K562 (cell line): ENCODE data around the gene CARMIL3. TPM values are rescaled to one million over a fixed set of nuclear protein-coding genes. Genes with fewer than 3 reads are reported as not detected.

Experiments used
- ATAC-seq: fragments of 200-7000 bp; cut with Tn5 transposase; 3 replicates; pipeline ENCODE4 v1.9.1; 2020; ENCODE audit warnings: moderate library complexity
- BruUV-seq: library from RNA; stranded (reverse); fragments of 400-500 nt; replicated peaks from 2 replicates; lab custom pipeline; 2021; lab: Mats Ljungman, UMichigan
- CTCF ChIA-PET: fragments of 300-600 bp; formaldehyde crosslinking; extraction: SDS; loops from one replicate; lab custom pipeline; 2021; ENCODE audit warnings: low intra/inter-chr PET ratio; lab: Yijun Ruan, JAX
- POLR2A ChIA-PET: fragments of 300-600, 350-650 bp; sonication (Branson Sonifier 250); formaldehyde crosslinking; extraction: SDS; loops from one replicate; lab custom pipeline; 2021; ENCODE audit warnings: antibody characterized with exemption, inconsistent platforms; lab: Yijun Ruan, JAX
- DNase-seq, 4 experiments: peaks; one replicate each; pipeline versions ENCODE4 v3.0.0 to v3.0.0-alpha.2; 2011 to 2018; ENCODE audit warnings: low spot score in 3 of 4, mixed read lengths in 3 of 4; ENCODE audit errors: extremely low read depth in 1 of 4
- FAIRE-seq: peaks from 2 replicates; lab custom pipeline; 2011; peaks lifted over from hg19 to GRCh38; lab: Jason Lieb, UNC
- H2AFZ ChIP-seq: 2 replicates; pipeline ENCODE4 v1.6.0; 2011; ENCODE audit warnings: low read depth, low read length, control low read depth, inconsistent platforms
- H3K27ac ChIP-seq: fragments of 200-600 bp; 3 replicates; pipeline ENCODE4 v1.8.0; 2011; ENCODE audit warnings: low read depth, mild to moderate bottlenecking, control low read depth, inconsistent platforms, low read length, moderate library complexity, mixed read lengths; ENCODE audit errors: extremely low read depth
- H3K27me3 ChIP-seq, 2 experiments: fragments of 300-600 bp in 1 of 2; 2 replicates in 1 of 2; 3 replicates in 1 of 2; pipeline versions ENCODE4 v1.6.0 to v1.8.0; 2011; ENCODE audit warnings: inconsistent platforms in 2 of 2, low read length in 2 of 2, mild to moderate bottlenecking in 1 of 2, mixed read lengths in 1 of 2, moderate library complexity in 1 of 2; ENCODE audit not compliant: control insufficient read depth in 2 of 2, insufficient read depth in 2 of 2
- H3K36me3 ChIP-seq: fragments of 300-600 bp; 3 replicates; pipeline ENCODE4 v1.8.0; 2011; ENCODE audit warnings: mild to moderate bottlenecking, low read length, inconsistent platforms; ENCODE audit not compliant: control insufficient read depth, insufficient read depth
- H3K4me1 ChIP-seq, 2 experiments: fragments of 200-600 bp in 1 of 2; replicated peaks in 1 of 2; 2 replicates in 1 of 2; 3 replicates in 1 of 2; pipeline versions ENCODE4 v1.5.1 to v1.8.0; 2011; ENCODE audit warnings: inconsistent platforms in 2 of 2, low read length in 2 of 2, mild to moderate bottlenecking in 1 of 2, mixed read lengths in 1 of 2, moderate library complexity in 1 of 2; ENCODE audit not compliant: control insufficient read depth in 2 of 2, insufficient read depth in 2 of 2
- H3K4me2 ChIP-seq: 2 replicates; pipeline ENCODE4 v1.6.1; 2011; ENCODE audit warnings: low read length, control low read depth, inconsistent platforms, mixed read lengths; ENCODE audit not compliant: insufficient read depth
- H3K4me3 ChIP-seq: fragments of 200-600 bp; sonication (generic), shearing (Covaris generic); 2 replicates; pipeline ENCODE4 v1.5.1; 2016; ENCODE audit warnings: control low read depth, inconsistent platforms
- H3K79me2 ChIP-seq: fragments of 200-600 bp; 3 replicates; pipeline ENCODE4 v1.8.0; 2011; ENCODE audit warnings: low read length, inconsistent platforms; ENCODE audit not compliant: control insufficient read depth, insufficient read depth
- H3K9ac ChIP-seq, 2 experiments: 2 replicates each; pipeline versions ENCODE4 v1.6.0 to v1.6.1; 2011; ENCODE audit warnings: low read depth in 2 of 2, low read length in 2 of 2, control low read depth in 1 of 2, inconsistent platforms in 1 of 2, mild to moderate bottlenecking in 1 of 2, mixed read lengths in 1 of 2; ENCODE audit not compliant: insufficient read depth in 1 of 2
- H3K9me1 ChIP-seq: one replicate; pipeline ENCODE4 v1.6.0; 2011; ENCODE audit warnings: inconsistent platforms, mild to moderate bottlenecking, low read length, moderate library complexity; ENCODE audit not compliant: control insufficient read depth, insufficient read depth
- H3K9me3 ChIP-seq: replicated peaks from 2 replicates; pipeline ENCODE4 v1.5.1; 2011; ENCODE audit warnings: low read depth, low read length, inconsistent platforms; ENCODE audit not compliant: control insufficient read depth, insufficient read depth
- H4K20me1 ChIP-seq: replicated peaks from 2 replicates; pipeline ENCODE4 v1.6.1; 2011; ENCODE audit warnings: low read length, inconsistent platforms, mixed read lengths; ENCODE audit not compliant: control insufficient read depth, insufficient read depth
- BACH1 ChIP-seq: fragments of 200-800 bp; sonication (Bioruptor generic); IDR thresholded peaks from 2 replicates; pipeline ENCODE4 v1.6.1; 2016; ENCODE audit warnings: missing genetic modification characterization, missing compliant biosample characterization
- DNMT1 ChIP-seq: fragments of 450-650 bp; IDR thresholded peaks from 2 replicates; pipeline ENCODE4 v1.6.1; 2016; ENCODE audit warnings: antibody characterized with exemption, mild to moderate bottlenecking
- HDAC2 ChIP-seq: fragments of 450-650 bp; IDR thresholded peaks from 2 replicates; pipeline ENCODE4 v1.6.1; 2016; ENCODE audit warnings: mild to moderate bottlenecking
- ZFX ChIP-seq: sonication (generic); formaldehyde crosslinking; IDR thresholded peaks from 2 replicates; pipeline ENCODE4 v1.8.0; 2022; ENCODE audit warnings: mild to moderate bottlenecking, missing genetic modification reagents, moderate library complexity
- ZNF311 ChIP-seq: fragments of 250-450 bp; sonication (Bioruptor Pico); IDR thresholded peaks from 2 replicates; pipeline ENCODE4 v1.4.0; 2020; ENCODE audit warnings: mild to moderate bottlenecking, moderate library complexity
- WGBS: fragments of 100-300 bp; shearing (Covaris generic); methylation state at CpG from one replicate; pipeline ENCODE4 v1.1.6; 2016; ENCODE audit warnings: low coverage, mixed read lengths; ENCODE audit not compliant: insufficient coverage; ENCODE audit errors: missing lambda C conversion rate; 5-methylcytosine and 5-hydroxymethylcytosine counted together
- in situ Hi-C: fragments of 300-500 bp; cut with MboI; formaldehyde crosslinking; loops from 4 replicates; pipeline ENCODE4 v1.15.0; 2018; ENCODE audit warnings: inconsistent platforms, mixed read lengths
- intact Hi-C: fragments of 100-400 bp; cut with micrococcal nuclease; formaldehyde crosslinking; loops from 2 replicates; pipeline ENCODE4 v1.14.2; 2022
- polyA plus RNA-seq, 8 experiments: library from polyadenylated mRNA; depleted of rRNA in 4 of 8; stranded (reverse) in 5 of 8; unstranded in 3 of 8; fragments of >200 nt; fragmentation: Nextera tagmentation in 2 of 8; fragmentation: Illumina TruSeq in 1 of 8; extraction: Ambion mirVana in 2 of 8; extraction: Trizol in 1 of 8; gene quantifications; 2 replicates each; pipeline versions ENCODE4 v1.2.1 to v1.2.3, GENCODE V29; 2011 to 2014; ENCODE audit warnings: inconsistent platforms in 1 of 8, missing spikeins in 1 of 8
- total RNA-seq, 7 experiments: library from RNA; depleted of rRNA in 6 of 7; stranded (reverse); fragments of >200 nt in 6 of 7; fragmentation: Illumina TruSeq in 2 of 7; extraction: Trizol in 2 of 7; gene quantifications; 2 replicates each; pipeline versions ENCODE4 v1.2.1 to v1.2.3, GENCODE V29; 2011 to 2021; ENCODE audit warnings: low replicate concordance in 1 of 7
- TF ChIP-seq, protein P1 (sequence below): fragments of 450-650 bp; IDR thresholded peaks from 2 replicates; pipeline ENCODE4 v1.6.1; 2017; ENCODE audit warnings: antibody characterized with exemption, mild to moderate bottlenecking

Gene CARMIL3
- total and polyA plus RNA-seq, 9 of the 15 experiments (the other 6 are each of a cell fraction or from before 2014, with no cell fraction given) = 0.01 to 0.11 (median 0.05) TPM; not detected in 5

DNA sequence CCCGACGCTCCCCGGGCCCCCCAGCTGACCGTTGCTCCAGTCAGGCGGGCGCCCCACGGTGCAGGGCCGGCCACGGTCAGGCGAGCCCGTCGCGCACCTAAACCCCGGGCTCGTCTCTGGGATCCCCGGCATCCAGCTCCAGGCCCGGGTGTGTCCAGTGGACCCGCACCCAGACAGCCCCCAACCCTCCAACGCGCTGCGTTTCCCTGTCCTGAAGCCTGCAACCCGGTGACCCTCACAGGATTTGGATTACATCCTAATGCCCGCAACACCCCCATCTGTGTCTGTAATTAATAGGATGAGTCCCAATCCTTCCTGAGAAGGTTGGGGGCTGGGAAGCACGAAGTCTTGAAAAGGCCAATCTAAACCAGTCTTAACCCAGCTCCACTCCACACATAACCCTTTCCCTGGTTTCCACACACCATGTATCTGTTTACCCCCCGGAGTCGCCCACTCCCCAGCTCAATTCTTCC lies 30.0 kb downstream of the CARMIL3 start (continued):
- TF ChIP-seq ZFX = peak; percentile 12; the same call in 1 of the 2 replicates
- no peak for TF ChIP-seq HDAC2
- no peak for TF ChIP-seq DNMT1

DNA sequence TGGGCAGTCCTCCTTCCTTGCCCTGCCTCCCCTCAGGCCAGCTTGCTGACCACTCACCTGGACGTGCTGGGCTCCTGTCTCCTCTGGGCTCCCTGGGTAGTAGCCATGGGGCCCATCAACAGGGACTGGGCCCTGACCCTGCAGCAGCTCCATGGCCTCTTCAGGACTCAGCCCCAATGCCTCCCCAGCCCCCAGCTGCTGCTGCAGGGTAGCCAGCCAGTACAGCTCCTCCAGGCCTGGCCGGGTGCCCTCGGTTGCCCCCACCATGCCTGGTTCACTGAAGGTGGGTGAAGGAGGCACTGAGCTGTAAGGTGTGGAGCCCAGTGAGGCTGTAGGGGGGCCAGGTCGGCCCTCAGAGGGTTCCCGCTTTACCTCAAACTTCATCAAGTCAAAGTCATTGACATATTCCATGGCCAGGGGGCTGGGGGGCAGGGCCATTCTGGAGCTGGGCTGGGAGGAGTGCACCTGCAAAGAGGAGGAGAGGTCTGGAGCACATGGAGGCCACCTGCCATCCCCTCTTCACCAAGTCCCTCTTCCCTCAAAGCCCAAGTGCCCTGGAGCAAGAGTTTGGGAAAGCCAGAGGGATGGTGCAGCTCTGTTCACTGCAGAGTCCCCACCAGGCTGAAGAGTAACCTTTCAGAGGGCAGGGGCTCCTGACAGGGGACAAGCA lies 30.7 kb downstream of the CARMIL3 start:
- Histone ChIP-seq H3K9me1 (no peaks in the 10 kb centered on the region), H3K9me3 (no peaks in the 10 kb centered on the region), H4K20me1 (no peaks in the 10 kb centered on the region), H3K27me3 (no peaks in the 10 kb centered on the region), H3K79me2 (no peaks in the 10 kb centered on the region), H3K4me3 (no peak overlapping the region), H3K27ac (no peak overlapping the region), H2AFZ (peak overlapping the region; percentile 81), H3K4me1 (peaks cover 18 to 28% of the 10 kb centered on the region in 2 experiments), H3K9ac (peak overlapping the region; percentile 53 to 79; a peak in 2 of 4 replicates), H3K4me2 (no peak overlapping the region; the same call in 1 of the 2 replicates), H3K36me3 (no peaks in the 10 kb centered on the region)
- POLR2A ChIA-PET = interaction anchor here (1.1 to 5.5 kb wide), 4 partner anchors 12 to 32 kb away, joined by 4 to 40 read pairs (median 5); partner anchors contain the start of genes DCAF11, NRL and PCK2
- ATAC-seq (no peak), FAIRE-seq (no peak), DNase-seq (no peak)
- in situ Hi-C loops (no loop called here), intact Hi-C loops (no loop called here)
- 63% methylated on average over 3 of the region's 5 CpGs for WGBS
- TF ChIP-seq ZNF311 = no peak
- TF ChIP-seq, protein P1, sequence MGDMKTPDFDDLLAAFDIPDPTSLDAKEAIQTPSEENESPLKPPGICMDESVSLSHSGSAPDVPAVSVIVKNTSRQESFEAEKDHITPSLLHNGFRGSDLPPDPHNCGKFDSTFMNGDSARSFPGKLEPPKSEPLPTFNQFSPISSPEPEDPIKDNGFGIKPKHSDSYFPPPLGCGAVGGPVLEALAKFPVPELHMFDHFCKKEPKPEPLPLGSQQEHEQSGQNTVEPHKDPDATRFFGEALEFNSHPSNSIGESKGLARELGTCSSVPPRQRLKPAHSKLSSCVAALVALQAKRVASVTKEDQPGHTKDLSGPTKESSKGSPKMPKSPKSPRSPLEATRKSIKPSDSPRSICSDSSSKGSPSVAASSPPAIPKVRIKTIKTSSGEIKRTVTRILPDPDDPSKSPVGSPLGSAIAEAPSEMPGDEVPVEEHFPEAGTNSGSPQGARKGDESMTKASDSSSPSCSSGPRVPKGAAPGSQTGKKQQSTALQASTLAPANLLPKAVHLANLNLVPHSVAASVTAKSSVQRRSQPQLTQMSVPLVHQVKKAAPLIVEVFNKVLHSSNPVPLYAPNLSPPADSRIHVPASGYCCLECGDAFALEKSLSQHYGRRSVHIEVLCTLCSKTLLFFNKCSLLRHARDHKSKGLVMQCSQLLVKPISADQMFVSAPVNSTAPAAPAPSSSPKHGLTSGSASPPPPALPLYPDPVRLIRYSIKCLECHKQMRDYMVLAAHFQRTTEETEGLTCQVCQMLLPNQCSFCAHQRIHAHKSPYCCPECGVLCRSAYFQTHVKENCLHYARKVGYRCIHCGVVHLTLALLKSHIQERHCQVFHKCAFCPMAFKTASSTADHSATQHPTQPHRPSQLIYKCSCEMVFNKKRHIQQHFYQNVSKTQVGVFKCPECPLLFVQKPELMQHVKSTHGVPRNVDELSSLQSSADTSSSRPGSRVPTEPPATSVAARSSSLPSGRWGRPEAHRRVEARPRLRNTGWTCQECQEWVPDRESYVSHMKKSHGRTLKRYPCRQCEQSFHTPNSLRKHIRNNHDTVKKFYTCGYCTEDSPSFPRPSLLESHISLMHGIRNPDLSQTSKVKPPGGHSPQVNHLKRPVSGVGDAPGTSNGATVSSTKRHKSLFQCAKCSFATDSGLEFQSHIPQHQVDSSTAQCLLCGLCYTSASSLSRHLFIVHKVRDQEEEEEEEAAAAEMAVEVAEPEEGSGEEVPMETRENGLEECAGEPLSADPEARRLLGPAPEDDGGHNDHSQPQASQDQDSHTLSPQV = no peak
- no peak for TF ChIP-seq BACH1
- no TSS peak for BruUV-seq
- CTCF ChIA-PET = interaction anchor here (0.6 kb wide), 1 partner anchor 494 kb away, joined by 3 read pairs; no protein-coding TSS in a partner anchor
